ENCODE results near the gene UBD.

DNA sequence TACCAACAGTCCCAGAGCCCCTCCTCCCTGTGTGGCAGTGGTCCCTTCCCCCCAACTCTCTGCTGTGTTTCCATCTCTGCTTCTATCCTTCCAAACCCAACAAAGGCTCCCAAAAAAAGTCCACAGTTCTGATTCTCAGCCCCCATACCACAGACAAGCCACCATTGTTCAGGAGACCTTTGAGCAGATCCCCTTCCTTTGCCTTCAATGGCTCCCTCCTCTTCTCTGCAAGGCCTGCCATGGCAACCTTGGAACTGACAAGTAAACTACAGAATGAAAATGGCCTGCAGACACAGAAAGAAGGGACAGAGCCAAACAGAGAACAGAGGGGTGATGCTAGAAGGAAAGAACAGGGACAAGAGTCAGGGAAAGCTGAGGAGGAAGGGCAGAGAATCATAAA lies 48.6 kb upstream of the UBD start:
- TF ChIP-seq EZH2 (IDR thresholded peaks at IDR 0.05) (no peak), EZH2phosphoT487 (IDR thresholded peaks at IDR 0.05) (no peak)
- TF ChIP-seq, protein P1, sequence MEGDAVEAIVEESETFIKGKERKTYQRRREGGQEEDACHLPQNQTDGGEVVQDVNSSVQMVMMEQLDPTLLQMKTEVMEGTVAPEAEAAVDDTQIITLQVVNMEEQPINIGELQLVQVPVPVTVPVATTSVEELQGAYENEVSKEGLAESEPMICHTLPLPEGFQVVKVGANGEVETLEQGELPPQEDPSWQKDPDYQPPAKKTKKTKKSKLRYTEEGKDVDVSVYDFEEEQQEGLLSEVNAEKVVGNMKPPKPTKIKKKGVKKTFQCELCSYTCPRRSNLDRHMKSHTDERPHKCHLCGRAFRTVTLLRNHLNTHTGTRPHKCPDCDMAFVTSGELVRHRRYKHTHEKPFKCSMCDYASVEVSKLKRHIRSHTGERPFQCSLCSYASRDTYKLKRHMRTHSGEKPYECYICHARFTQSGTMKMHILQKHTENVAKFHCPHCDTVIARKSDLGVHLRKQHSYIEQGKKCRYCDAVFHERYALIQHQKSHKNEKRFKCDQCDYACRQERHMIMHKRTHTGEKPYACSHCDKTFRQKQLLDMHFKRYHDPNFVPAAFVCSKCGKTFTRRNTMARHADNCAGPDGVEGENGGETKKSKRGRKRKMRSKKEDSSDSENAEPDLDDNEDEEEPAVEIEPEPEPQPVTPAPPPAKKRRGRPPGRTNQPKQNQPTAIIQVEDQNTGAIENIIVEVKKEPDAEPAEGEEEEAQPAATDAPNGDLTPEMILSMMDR (IDR thresholded peaks at IDR 0.05), result no peak

Measured in neural progenitor cell (in vitro differentiated cells).